Suprapubic skin (tissue), 4 donors: ENCODE measurements around the gene MRPS15. TPM values are rescaled to one million over a fixed set of nuclear protein-coding genes. Genes with fewer than 3 reads are reported as not detected.

Experiments
- DNase-seq, 2 donors: peaks; one replicate each; pipeline ENCODE4 v3.0.0-alpha.2; 2019; ENCODE audit warnings: low spot score in 2 of 2
- H3K27ac ChIP-seq: fragments of 200-600 bp; sonication (generic); one replicate; pipeline ENCODE4 v1.5.1; 2019
- H3K27me3 ChIP-seq: fragments of 200-600 bp; sonication (generic); one replicate; pipeline ENCODE4 v1.5.1; 2019
- H3K36me3 ChIP-seq: fragments of 200-600 bp; sonication (generic); one replicate; pipeline ENCODE4 v1.5.1; 2019
- H3K4me1 ChIP-seq: fragments of 200-600 bp; sonication (generic); one replicate; pipeline ENCODE4 v1.5.1; 2019
- H3K4me3 ChIP-seq: fragments of 200-600 bp; sonication (generic); one replicate; pipeline ENCODE4 v1.5.1; 2019; ENCODE audit warnings: mild to moderate bottlenecking
- H3K9me3 ChIP-seq: fragments of 200-600 bp; sonication (generic); one replicate; pipeline ENCODE4 v1.5.1; 2019
- EP300 ChIP-seq: sonication (generic); formaldehyde crosslinking; IDR thresholded peaks from one replicate; pipeline ENCODE4 v1.6.1; 2017; ENCODE audit warnings: antibody characterized with exemption
- POLR2A ChIP-seq, 2 donors: fragments of 450-650 bp; IDR thresholded peaks; one replicate each; pipeline ENCODE4 v1.6.1; 2017; ENCODE audit warnings: antibody characterized with exemption in 2 of 2, mild to moderate bottlenecking in 2 of 2, moderate library complexity in 2 of 2
- POLR2AphosphoS5 ChIP-seq, 3 donors: sonication (generic); formaldehyde crosslinking; IDR thresholded peaks; one replicate each; pipeline ENCODE4 v1.6.1; 2017; ENCODE audit warnings: antibody characterized with exemption in 3 of 3
- WGBS: methylation state at CpG from one replicate; pipeline ENCODE4 v1.1.5; 2018; 5-methylcytosine and 5-hydroxymethylcytosine counted together
- total RNA-seq, 4 donors: library from RNA; depleted of rRNA; stranded (reverse); fragments of >200 nt; gene quantifications; one replicate each; pipeline ENCODE4 v1.1.0, GENCODE V29; 2016
- TF ChIP-seq, protein P1 (sequence below), 2 donors: fragments of 200-600 bp in 1 of 2; fragments of 450-650 bp in 1 of 2; sonication (generic) in 1 of 2; IDR thresholded peaks; one replicate each; pipeline ENCODE4 v1.5.1; 2016 to 2019; ENCODE audit warnings: antibody characterized with exemption in 2 of 2, mild to moderate bottlenecking in 1 of 2, moderate library complexity in 1 of 2

The MRPS15 gene
- total RNA-seq, 4 donors from 2014 or later, result 47.7 to 91.3 (median 73.6) TPM

DNA sequence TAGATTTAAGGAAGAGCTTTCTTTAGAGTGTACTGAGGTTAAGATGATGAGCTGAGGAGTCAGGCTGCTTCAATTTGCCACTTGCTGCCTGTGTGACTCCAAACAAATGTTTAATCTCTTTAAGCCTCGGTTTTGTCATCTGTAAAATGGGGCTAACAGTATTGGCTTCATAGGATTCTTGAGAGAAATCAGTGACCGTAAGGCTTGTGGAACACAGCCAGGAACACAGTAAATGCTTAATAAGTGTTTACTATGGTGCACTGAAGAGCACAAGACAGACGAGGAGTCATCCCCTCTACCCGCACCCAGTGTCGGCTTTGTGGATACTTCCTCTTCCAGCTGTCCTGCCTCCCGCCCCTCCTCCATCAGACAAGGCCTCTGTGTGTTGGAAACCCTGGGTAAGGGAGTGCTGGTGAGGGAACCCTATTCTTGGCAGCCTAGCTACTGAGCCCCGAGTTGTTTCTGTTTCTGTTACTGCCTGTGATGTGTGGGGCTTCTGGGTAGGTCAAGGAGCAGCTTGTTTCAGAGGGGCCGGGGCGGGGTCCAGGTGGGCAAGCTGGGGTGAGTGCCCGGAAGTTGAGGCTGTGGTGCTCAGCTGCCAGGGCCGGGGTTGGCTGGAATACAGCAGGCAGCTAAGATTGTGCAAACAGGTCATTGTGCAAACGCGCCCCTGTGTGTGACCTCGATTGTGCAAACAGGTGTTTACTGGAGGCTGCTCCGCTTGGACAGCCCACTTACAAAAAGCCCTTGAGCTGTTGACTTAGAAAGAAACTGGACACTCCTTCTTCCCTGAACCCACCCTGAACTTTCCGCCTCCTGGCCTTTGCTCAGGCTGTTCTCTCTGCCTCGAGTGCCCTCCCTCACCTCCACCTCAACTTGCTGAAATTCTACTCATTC, 22.5 kb upstream of the MRPS15 start:
- no peaks in the 10 kb centered on the region for H3K4me1 ChIP-seq
- no peak overlapping the region for H3K27ac ChIP-seq
- WGBS, result 71% methylated on average over 14 of the region's 17 CpGs
- no peaks in the 10 kb centered on the region for H3K36me3 ChIP-seq
- no peaks in the 10 kb centered on the region for H3K9me3 ChIP-seq
- no peaks in the 10 kb centered on the region for H3K27me3 ChIP-seq
- H3K4me3 ChIP-seq, result no peak overlapping the region
- DNase-seq, result no peak
- TF ChIP-seq, protein P1, sequence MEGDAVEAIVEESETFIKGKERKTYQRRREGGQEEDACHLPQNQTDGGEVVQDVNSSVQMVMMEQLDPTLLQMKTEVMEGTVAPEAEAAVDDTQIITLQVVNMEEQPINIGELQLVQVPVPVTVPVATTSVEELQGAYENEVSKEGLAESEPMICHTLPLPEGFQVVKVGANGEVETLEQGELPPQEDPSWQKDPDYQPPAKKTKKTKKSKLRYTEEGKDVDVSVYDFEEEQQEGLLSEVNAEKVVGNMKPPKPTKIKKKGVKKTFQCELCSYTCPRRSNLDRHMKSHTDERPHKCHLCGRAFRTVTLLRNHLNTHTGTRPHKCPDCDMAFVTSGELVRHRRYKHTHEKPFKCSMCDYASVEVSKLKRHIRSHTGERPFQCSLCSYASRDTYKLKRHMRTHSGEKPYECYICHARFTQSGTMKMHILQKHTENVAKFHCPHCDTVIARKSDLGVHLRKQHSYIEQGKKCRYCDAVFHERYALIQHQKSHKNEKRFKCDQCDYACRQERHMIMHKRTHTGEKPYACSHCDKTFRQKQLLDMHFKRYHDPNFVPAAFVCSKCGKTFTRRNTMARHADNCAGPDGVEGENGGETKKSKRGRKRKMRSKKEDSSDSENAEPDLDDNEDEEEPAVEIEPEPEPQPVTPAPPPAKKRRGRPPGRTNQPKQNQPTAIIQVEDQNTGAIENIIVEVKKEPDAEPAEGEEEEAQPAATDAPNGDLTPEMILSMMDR (IDR thresholded peaks at IDR 0.05), result no peak
- no peak for TF ChIP-seq EP300
- no peak for TF ChIP-seq POLR2AphosphoS5 (IDR thresholded peaks at IDR 0.05)
- no peak for TF ChIP-seq POLR2A (IDR thresholded peaks at IDR 0.05)

DNA sequence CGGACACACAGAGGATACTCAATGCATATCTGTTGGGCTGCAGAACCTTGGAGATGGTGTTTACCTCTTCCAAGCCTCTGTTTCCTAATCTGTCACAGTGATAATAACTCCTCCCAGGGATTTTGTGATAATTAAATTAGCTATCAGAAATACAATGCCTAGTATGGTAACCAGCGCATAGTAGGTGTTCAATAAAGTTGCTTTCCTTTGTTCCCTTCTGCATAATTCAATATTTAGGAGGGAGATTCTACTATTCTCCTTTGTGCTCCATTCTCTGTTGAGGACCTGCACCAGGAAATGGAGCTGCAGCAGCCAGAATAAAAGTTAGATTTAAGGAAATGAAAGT, 21.9 kb upstream of the MRPS15 start:
- Histone ChIP-seq H3K36me3 (no peaks in the 10 kb centered on the region), H3K9me3 (no peaks in the 10 kb centered on the region), H3K4me1 (no peaks in the 10 kb centered on the region), H3K27me3 (no peaks in the 10 kb centered on the region), H3K4me3 (no peak overlapping the region), H3K27ac (no peak overlapping the region)
- 86% methylated on average over 2 of the region's 2 CpGs for WGBS
- TF ChIP-seq POLR2AphosphoS5 (IDR thresholded peaks at IDR 0.05) (no peak), EP300 (no peak), POLR2A (IDR thresholded peaks at IDR 0.05) (no peak)
- TF ChIP-seq, protein P1 (IDR thresholded peaks at IDR 0.05), result no peak
- no peak for DNase-seq

- H3K36me3 ChIP-seq, result no peaks in the 10 kb centered on the region
- no peaks in the 10 kb centered on the region for H3K27me3 ChIP-seq
- WGBS, result 90% methylated on average over 2 of the region's 2 CpGs
- DNase-seq, result no peak
- H3K4me1 ChIP-seq, result no peaks in the 10 kb centered on the region
- H3K4me3 ChIP-seq, result no peak overlapping the region
- no peak overlapping the region for H3K27ac ChIP-seq
- H3K9me3 ChIP-seq, result no peaks in the 10 kb centered on the region
- TF ChIP-seq EP300, result no peak
- TF ChIP-seq, protein P1 (IDR thresholded peaks at IDR 0.05), result no peak
- TF ChIP-seq POLR2AphosphoS5 (IDR thresholded peaks at IDR 0.05), result no peak
- no peak for TF ChIP-seq POLR2A (IDR thresholded peaks at IDR 0.05)
Observed at GRCh38 chr1:36484099-36484498, 19.9 kb upstream of the MRPS15 start.

GRCh38 chr1:36482724-36483388, 18.7 kb upstream of the MRPS15 start, which contains the start of gene CSF3R:
Gene CSF3R, minus strand, starts transcription at chr1:36482913. Its CDS starts 3,417 bp downstream, at chr1:36479496.
- no peak for TF ChIP-seq EP300
- no peak for TF ChIP-seq POLR2AphosphoS5 (IDR thresholded peaks at IDR 0.05)
- TF ChIP-seq, protein P1 (IDR thresholded peaks at IDR 0.05), result no peak
- TF ChIP-seq POLR2A (IDR thresholded peaks at IDR 0.05), result no peak
- Histone ChIP-seq H3K4me1 (no peaks in the 10 kb centered on the region), H3K27me3 (no peaks in the 10 kb centered on the region), H3K27ac (no peak within 1 kb of the TSS), H3K4me3 (peak within 1 kb of the TSS; percentile 17), H3K9me3 (no peaks in the 10 kb centered on the region), H3K36me3 (no peaks in the 10 kb centered on the region)
- 44% methylated on average over 10 of the region's 13 CpGs for WGBS
- no peak for DNase-seq
